ENCODE data around the gene USH2A.

Gene USH2A

GRCh38 chr1:215767761-215768160, 655.5 kb downstream of the USH2A start:
- DNase-seq: no peak

GRCh38 chr1:215766521-215766920, 656.7 kb downstream of the USH2A start:
- DNase-seq: no peak

- no peak for DNase-seq
Measured at GRCh38 chr1:215765833-215766232, 657.4 kb downstream of the USH2A start.

GRCh38 chr1:215761446-215761845, 661.8 kb downstream of the USH2A start:
- DNase-seq: no peak

GRCh38 chr1:215754112-215754511, 669.1 kb downstream of the USH2A start:
- no peak for DNase-seq

- DNase-seq: no peak
Measured at GRCh38 chr1:215749414-215749813, 673.8 kb downstream of the USH2A start.

- no peak for DNase-seq
Measured at GRCh38 chr1:215748431-215748830, 674.8 kb downstream of the USH2A start.

- DNase-seq: no peak
Measured at GRCh38 chr1:215744419-215744818, 678.8 kb downstream of the USH2A start.

GRCh38 chr1:215739025-215739424, 684.2 kb downstream of the USH2A start:
- DNase-seq: no peak

GRCh38 chr1:215731699-215732098, 691.5 kb downstream of the USH2A start:
- no peak for DNase-seq

- no peak for DNase-seq
Measured at GRCh38 chr1:215730600-215730999, 692.6 kb downstream of the USH2A start.

- DNase-seq: no peak
Measured at GRCh38 chr1:215728169-215728568, 695.1 kb downstream of the USH2A start.

- DNase-seq: no peak
Measured at GRCh38 chr1:215720126-215720525, 703.1 kb downstream of the USH2A start.

- DNase-seq: no peak
Measured at GRCh38 chr1:215719552-215719951, 703.7 kb downstream of the USH2A start.

GRCh38 chr1:215718575-215719287, 704.5 kb downstream of the USH2A start:
- DNase-seq: no peak

GRCh38 chr1:215717677-215718426, 705.4 kb downstream of the USH2A start:
- no peak for DNase-seq

GRCh38 chr1:215710899-215711225, 712.4 kb downstream of the USH2A start:
- DNase-seq: no peak

- DNase-seq: peak; percentile 42
Measured at GRCh38 chr1:215710036-215710898, 713.0 kb downstream of the USH2A start.

GRCh38 chr1:215704089-215704860, 719.0 kb downstream of the USH2A start:
- DNase-seq: no peak

GRCh38 chr1:215682232-215682631, 741.0 kb downstream of the USH2A start:
- DNase-seq: peak; percentile 17

- DNase-seq: no peak
Measured at GRCh38 chr1:215681041-215681440, 742.2 kb downstream of the USH2A start.

GRCh38 chr1:215679231-215679630, 744.0 kb downstream of the USH2A start:
- peak; percentile 13 for DNase-seq

GRCh38 chr1:215677112-215677511, 746.1 kb downstream of the USH2A start:
- no peak for DNase-seq
